Measurements from ENCODE around the gene TRA2A. TPM values are rescaled to one million over a fixed set of nuclear protein-coding genes. Genes with fewer than 3 reads are reported as not detected.
A peak's percentile ranks its signal among the peaks of the same experiment; 100 is the strongest.

The TRA2A gene
- total and polyA plus RNA-seq, 2 of the 13 experiments (the other 11 are each of a cell fraction or from before 2014, with no cell fraction given), result 39.1 to 41.6 TPM

GRCh38 chr7:23474094-23474828, 57.5 kb downstream of the TRA2A start:
- Histone ChIP-seq H3K4me3 (replicated peaks in 1 of 3; ENCODE audit: insufficient read depth in 1 of 3, low read depth in 2 of 3, low read length in 3 of 3) (peak overlapping the region; percentile 86 to 93 (median 91)), H3K36me3 (replicated peaks in 1 of 2; ENCODE audit: control insufficient read depth in 1 of 2, insufficient read depth in 2 of 2, low read length in 2 of 2) (no peaks in the 10 kb centered on the region), H2AFZ (ENCODE audit: low read length) (no peak overlapping the region), H4K20me1 (ENCODE audit: insufficient read depth, low read length) (no peaks in the 10 kb centered on the region), H3K27ac (ENCODE audit: extremely low read length, insufficient read depth, low read length) (peak overlapping the region; percentile 96), H3K27me3 (ENCODE audit: control insufficient read depth in 1 of 2, insufficient read depth in 2 of 2, low read length in 2 of 2) (no peaks in the 10 kb centered on the region; a peak in 1 of 5 replicates), H3K4me2 (ENCODE audit: low read depth, low read length) (peak overlapping the region; percentile 94), H3K79me2 (ENCODE audit: insufficient read depth, low read length) (peaks cover 61% of the 10 kb centered on the region), H3K9ac (ENCODE audit: insufficient read depth, low read depth, low read length) (peak overlapping the region; percentile 90), H3K4me1 (ENCODE audit: insufficient read depth, low read length) (peaks cover 25% of the 10 kb centered on the region), H3K9me3 (ENCODE audit: low read length) (no peaks in the 10 kb centered on the region)
- under 1% methylated on average over 22 of the region's 66 CpGs for WGBS (ENCODE audit: low lambda C conversion rate)
- DNase-seq (ENCODE audit: low spot score) (peak; percentile 96), FAIRE-seq (peak; percentile 93), ATAC-seq (peak; percentile 80)
- no TSS peak for BruUV-seq (replicated peaks)
- CTCF ChIA-PET (ENCODE audit: low intra/inter-chr PET ratio, low total read pairs), result no interaction called here
- intact Hi-C loops (cut with micrococcal nuclease; ENCODE audit: unreplicated experiment), result loop anchor here (1.0 to 10.0 kb wide), 5 partner anchors 57 to 462 kb away; partner anchors contain the start of genes HYCC1, NUP42 and TRA2A
- in situ Hi-C loops (cut with HindIII; ENCODE audit: extremely low pct_ligation_motif_present, low pct_unique_long_range_greater_than_20kb), result no loop called here
- POLR2A ChIA-PET, result interaction anchor here (0.6 to 1.8 kb wide), 10 partner anchors 12 to 180 kb away, joined by 3 to 10 read pairs (median 4); partner anchors contain the start of genes MALSU1 and TRA2A
- TF ChIP-seq JDP2 (CRISPR knock-in tag; IDR thresholded peaks at IDR 0.05; ENCODE audit: borderline replicate concordance) (peak; percentile 77; the same call in 1 of the 2 replicates), EP300 (IDR thresholded peaks at IDR 0.05; ENCODE audit: low read depth in 2 of 2, low read length in 2 of 2) (0 out of 4 replicates have a peak, but pooled peaks of 1 of the 2 experiments have one; percentile 5), EP300 (CRISPR knock-in tag; IDR thresholded peaks at IDR 0.05; ENCODE audit: borderline replicate concordance) (peak; percentile 24; the same call in 1 of the 2 replicates), ZNF83 (CRISPR knock-in tag; IDR thresholded peaks at IDR 0.05; ENCODE audit: borderline replicate concordance) (0 out of 2 replicates have a peak, but pooled peaks have one; percentile 36), SP140L (CRISPR knock-in tag; IDR thresholded peaks at IDR 0.05; ENCODE audit: borderline replicate concordance) (no peak), ZNF780A (CRISPR knock-in tag; IDR thresholded peaks at IDR 0.05) (no peak; the same call in 1 of the 2 replicates), ZNF235 (CRISPR knock-in tag; IDR thresholded peaks at IDR 0.05; ENCODE audit: borderline replicate concordance) (no peak; the same call in 1 of the 2 replicates), ZNF660 (CRISPR knock-in tag; IDR thresholded peaks at IDR 0.05; ENCODE audit: borderline replicate concordance, low read depth) (no peak), RXRB (CRISPR knock-in tag; IDR thresholded peaks at IDR 0.05; ENCODE audit: borderline replicate concordance) (0 out of 2 replicates have a peak, but pooled peaks have one; percentile 14), ZIK1 (CRISPR knock-in tag; IDR thresholded peaks at IDR 0.05; ENCODE audit: borderline replicate concordance, low read depth) (peak; percentile 58; the same call in 1 of the 2 replicates), ZNF75D (CRISPR knock-in tag; IDR thresholded peaks at IDR 0.05; ENCODE audit: borderline replicate concordance) (no peak), ZNF646 (CRISPR knock-in tag; IDR thresholded peaks at IDR 0.05) (no peak), ZNF326 (CRISPR knock-in tag; IDR thresholded peaks at IDR 0.05; ENCODE audit: borderline replicate concordance) (no peak), ZNF549 (CRISPR knock-in tag; IDR thresholded peaks at IDR 0.05) (peak; percentile 37; the same call in 1 of the 2 replicates), KLF9 (CRISPR knock-in tag; IDR thresholded peaks at IDR 0.05; ENCODE audit: low read depth) (no peak), ZNF274 (CRISPR knock-in tag; IDR thresholded peaks at IDR 0.05) (peak; percentile 55; the same call in 1 of the 2 replicates), ZNF331 (CRISPR knock-in tag; IDR thresholded peaks at IDR 0.05) (peak; percentile 53; the same call in 1 of the 2 replicates)

Measured in HepG2 (cell line).